Measurements from ENCODE around the gene ESR1.

The ESR1 gene

DNA sequence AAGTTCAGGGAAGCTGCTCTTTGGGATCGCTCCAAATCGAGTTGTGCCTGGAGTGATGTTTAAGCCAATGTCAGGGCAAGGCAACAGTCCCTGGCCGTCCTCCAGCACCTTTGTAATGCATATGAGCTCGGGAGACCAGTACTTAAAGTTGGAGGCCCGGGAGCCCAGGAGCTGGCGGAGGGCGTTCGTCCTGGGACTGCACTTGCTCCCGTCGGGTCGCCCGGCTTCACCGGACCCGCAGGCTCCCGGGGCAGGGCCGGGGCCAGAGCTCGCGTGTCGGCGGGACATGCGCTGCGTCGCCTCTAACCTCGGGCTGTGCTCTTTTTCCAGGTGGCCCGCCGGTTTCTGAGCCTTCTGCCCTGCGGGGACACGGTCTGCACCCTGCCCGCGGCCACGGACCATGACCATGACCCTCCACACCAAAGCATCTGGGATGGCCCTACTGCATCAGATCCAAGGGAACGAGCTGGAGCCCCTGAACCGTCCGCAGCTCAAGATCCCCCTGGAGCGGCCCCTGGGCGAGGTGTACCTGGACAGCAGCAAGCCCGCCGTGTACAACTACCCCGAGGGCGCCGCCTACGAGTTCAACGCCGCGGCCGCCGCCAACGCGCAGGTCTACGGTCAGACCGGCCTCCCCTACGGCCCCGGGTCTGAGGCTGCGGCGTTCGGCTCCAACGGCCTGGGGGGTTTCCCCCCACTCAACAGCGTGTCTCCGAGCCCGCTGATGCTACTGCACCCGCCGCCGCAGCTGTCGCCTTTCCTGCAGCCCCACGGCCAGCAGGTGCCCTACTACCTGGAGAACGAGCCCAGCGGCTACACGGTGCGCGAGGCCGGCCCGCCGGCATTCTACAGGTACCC lies at the start of gene ESR1:
TSS of gene ESR1 (plus strand) at position 170 of the 858 bp plus-strand sequence. CDS start at position 401, 231 bp downstream.
- DNase-seq, result no peak

DNA sequence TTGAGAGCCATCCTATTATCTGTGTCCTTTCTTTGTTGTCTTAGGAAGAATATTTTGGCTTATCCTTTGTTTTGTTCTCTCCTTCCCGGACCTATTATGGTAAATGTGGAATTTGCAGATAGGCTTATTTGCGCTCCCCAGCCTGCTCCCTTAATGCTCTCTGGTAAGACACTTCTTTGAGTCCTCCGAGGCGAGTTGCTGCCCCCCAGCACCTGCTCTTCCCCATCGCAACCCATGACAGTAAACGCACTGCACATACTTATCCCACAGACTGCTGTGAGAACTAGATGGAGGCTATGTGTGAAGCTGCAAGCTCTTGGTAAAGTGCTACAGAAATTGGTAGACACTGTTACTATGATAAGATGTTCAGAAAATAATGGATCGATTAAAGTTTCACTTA lies 47.0 kb upstream of the ESR1 start:
- DNase-seq, result no peak

DNA sequence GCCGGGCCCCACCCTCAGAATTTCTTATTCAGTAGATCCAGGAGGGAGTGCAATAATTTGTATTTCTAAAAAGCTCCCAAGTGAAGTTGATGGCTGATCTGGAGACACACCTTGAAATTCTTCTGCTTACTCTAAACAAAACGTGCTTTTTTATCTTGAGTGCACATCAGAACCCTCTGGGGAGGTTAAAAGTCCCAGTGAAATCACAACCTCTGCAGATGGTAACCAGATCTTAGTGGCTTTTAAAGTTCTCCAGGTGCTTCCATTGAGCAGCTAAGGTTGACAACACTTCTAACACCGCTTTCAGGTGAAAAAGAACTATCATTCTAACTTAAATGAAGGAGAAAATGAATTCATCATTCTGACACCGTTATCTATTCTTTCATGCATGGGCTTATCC lies 45.6 kb upstream of the ESR1 start:
- DNase-seq, result no peak

DNA sequence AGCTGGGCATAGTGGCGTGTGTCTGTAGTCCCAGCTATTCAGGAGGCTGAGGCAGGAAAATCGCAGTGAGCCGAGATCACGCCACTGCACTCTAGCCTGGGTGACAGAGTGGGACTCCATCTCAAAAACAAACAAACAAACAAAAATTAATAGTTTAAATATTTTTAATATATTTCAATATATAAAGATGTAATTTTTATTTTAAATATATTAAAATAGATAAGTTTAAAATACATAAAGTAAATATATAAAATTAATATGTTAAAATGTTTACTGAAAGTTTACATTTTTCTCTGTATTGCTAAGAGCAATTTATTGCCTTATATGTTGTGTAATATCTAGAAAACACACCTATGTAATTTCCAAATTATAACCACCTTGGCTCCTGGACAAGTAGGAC lies 44.7 kb upstream of the ESR1 start:
- DNase-seq, result no peak

DNA sequence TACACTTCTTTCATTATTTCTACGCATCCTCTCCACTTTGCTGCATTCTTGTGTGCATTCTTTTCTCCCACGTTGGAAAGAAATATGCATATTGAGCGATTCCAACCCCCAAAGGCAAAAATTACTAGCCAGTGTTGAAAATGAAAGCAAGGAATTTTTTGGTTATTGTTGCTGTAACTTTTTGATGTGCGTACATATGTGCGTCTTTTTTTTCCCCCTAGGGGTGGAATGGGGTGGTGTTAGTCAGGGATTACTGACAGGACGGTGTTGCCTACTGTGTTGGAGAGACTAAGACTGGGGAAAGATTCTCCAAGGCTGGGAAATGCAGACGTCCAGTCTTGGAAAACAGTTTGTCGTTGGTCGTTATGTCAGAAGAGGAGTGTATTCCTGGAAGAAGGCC lies 44.2 kb upstream of the ESR1 start:
- DNase-seq, result no peak

DNA sequence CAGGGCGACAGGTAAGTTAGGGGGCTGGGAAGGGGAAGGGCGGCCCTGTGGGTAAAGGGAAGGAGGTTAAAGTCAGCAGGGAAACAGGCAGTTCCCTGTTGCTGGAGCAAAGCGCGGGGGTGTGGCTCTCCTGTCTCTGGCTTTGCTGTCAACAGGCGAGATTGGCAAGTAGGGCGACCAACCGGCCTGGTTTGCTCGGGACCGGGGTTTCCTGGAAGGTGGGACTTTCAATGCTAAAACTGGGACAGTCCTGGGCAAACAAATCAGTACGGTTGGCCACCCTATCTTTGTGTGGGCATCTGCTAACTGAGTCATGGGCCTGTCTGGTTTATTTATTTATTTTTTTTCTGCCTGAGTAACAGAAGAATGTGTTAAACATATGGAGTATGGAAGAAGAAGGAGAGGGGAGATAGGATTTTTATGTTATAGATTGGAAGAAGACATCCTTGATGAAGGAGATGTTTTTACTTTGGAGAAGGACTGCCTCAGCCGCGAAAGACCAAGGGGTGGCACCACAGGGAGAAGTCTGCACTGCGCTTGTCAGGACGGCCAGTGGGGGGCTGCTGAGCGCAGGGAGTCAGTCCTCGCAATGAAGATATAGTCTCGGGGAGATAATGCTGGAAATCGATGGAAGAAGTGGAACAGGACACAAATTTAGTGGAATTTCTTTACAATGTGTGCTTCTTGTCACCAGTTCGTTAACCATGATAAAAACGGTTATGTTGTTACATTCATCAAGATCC lies 43.4 kb upstream of the ESR1 start:
- peak; percentile 50 for DNase-seq

DNA sequence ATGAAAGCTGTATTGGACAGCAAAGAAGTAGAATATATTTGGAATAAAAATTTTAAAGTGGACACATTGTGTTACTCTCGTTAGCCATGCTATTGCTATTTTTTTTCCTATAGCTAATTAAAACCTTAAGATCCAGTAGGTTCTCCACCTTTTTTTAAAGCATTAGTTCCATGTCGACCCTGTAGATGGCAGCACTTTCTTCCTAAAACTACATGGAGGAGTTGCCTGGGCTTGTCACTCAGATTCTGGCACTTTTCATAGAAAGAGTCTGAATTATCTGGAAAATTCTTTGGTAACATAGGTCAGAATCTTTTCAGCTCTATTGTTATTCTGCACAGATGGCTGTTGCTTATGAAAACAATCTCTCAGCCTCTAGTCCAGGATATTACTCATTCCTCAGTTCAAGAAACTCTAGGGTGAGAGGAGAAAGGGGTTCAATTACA lies 42.0 kb upstream of the ESR1 start:
- DNase-seq, result peak; percentile 58

DNA sequence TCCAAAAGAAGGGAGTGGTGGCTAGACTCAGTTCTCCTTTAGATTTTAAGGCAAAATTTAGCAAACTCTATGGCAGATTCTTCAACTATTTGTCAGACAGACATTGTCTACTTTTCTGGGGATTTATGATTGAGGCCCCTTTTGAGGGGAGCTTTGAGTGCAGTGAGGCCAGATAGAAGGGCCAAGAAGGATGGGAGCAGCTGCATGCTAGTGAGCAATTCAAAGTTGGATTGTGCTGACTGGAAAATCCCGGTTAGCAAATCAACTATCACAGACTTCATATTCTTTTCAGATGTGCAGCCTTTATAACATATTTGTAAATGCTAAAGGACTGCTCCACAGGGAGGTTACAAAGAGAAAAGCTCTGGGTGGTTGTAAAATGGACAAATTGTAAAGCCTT lies 35.0 kb upstream of the ESR1 start:
- DNase-seq, result no peak

DNA sequence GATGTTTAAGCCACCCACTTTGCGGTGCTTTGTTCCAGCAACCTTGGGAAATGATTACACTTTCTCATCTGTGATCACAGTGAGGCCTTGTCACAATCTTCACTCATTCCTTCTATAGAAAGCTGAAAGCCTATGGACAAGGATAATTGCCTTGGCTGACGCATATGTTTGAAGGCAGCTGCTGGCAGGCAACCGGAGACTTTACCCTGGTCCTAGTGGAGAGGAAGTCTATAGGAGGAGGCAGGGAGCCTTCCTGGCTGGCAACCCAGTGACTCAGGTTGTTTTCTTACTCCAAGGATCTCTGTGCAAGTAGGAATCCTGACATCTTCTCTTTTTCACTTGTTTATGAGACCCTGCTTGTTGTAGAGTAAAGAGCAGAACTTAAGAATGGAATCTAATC lies 34.1 kb upstream of the ESR1 start:
- DNase-seq, result no peak

DNA sequence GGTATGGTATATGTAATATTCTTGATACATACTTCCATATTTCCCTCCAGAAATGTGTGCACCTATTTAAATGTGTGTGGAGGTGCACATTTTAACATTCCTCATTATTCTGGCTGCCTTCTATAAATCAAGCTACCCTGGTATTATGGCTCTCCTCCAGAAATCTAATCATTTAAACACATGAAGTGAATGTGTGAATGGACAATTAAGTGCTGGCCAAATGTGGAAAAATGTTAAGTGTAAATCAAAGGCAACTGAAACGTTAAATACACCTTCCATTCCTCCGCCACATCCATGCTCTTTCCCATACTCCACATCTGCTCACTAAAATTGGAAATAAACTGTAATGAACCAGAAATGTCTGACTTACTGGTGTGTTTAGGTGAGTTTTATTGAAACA lies 24.9 kb upstream of the ESR1 start:
- no peak for DNase-seq

DNA sequence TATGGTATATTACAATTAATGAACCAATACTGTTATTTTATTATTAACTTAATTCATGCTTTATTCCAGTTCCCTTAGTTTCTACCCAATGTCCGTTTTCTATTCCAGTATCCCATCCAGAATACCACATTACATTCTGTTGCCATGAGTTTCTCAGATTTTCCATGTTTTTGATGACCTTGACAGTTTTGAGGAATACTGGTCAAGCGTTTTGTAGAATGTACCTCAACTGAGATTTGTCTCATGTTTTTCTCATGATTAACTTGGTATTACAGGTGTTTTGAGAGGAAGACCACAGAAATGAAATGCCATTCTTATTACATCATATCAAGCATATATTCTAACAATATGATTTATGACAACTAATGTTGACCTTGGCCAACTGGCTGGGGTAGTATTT lies 23.8 kb upstream of the ESR1 start:
- DNase-seq, result no peak

DNA sequence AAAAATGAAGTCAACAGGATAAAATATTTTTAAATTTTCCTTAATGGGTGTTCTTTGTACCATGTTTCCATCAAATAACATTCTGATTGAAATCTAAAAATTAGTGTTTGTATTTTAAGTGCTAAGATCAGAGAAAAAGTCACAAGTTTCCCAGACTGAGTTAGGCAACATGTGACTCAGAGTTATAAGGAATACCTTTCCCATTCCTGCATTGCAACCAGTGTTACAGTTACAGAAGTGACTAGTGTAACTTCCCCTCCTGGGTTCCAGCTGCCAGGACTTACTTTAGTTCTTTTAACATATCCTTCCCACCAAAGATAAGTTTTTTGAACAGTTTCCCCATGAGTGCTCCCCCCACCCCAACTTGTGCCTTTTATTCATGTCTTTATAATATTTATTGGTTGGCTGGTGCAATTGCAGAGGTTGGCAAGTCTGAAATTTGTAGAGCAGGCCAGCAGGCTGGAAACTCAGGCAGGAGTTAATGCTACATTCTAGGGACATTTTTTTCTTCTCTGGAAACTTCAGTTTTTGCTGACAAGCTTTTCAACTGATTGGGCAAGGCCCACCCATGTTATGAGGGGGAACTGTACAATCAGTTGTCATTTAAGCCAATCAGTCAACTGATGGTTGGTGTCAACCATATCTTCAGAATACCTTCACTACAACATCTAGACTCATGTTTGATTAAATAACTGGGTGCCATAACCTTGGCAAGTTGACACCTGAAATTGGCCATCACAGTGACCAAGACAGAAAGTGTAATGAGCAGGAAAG lies 22.9 kb upstream of the ESR1 start:
- DNase-seq, result no peak

DNA sequence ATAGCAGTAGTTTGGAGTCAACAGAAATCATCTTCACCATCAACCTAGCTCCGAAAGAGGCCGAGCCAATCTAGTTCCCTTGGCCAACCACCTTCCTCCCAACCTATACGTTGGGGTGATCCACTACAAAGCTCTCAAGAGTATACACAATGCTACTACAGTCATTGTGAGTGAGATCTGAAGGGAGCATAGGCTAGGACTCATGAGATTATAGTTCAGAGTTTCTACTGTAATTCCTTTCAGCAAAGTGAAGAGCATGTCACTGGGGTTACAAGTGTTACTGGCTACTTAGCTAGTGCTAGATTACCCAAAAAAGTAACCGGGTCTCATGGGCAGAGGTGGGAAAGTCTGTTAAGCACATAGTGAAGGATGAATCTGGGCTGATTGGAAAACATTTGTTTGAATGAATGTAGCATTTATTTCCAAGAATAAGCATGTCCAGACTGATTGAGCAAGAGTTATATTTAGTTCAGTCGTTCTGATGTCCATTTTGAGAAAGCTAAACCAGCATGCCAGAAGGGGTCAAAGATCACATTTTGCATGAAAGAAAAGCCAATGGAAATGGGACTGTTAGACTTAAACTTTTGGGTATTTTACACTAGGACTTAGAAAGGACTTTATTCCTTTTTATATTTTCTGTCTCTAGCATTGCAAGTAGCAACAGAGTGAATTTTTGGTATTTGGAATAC lies 10.5 kb upstream of the ESR1 start:
- no peak for DNase-seq

DNA sequence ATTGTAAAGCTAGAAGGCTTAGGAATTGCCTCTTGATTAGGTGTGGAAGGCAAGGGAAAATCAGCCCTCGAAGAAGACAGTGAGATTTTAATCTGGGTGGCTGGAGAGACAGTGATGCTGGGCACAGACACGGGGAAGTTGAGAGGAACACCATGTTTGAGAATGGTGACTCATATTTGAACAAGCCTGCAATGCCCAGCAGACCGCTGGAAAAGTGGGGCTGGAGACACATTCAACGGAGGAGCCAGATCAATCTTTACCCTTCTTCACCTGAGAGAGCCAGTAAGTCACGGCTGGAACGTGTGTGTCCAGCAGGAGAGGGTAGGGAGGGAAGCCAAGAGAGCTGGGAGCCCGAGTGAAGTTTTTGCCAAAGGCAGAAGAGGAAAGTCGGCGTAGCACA lies 3.7 kb upstream of the ESR1 start:
- DNase-seq, result no peak

DNA sequence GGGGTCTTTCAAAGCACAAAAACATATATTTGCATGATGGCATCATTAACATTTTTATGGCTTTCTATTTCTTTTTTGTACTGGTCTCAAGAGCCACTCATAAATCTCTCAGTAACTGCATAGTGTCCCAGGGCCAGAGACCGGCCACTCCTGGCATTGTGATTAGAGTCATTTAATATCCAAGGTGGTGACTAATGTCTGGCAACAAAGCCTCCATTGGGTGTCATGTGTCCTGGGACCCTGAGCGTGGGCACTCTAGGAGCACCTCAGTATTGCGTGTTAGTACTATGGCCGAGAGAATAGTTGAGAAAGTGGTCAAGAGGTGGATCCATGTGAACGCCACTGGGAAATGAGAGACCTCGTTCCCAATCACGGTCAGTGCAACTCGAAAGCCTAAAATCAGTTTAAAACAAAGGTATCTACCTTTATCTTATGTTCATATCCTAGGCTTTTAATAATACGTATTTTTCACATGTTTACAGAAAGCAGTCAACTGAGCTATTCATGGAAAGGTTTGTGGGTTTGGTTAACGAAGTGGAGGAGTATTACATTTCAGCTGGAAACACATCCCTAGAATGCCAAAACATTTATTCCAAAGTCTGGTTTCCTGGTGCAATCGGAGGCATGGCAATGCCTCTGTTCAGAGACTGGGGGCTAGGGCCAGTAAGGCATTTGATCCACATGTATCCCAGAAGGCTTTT lies 2.7 kb upstream of the ESR1 start:
- no peak for DNase-seq

DNA sequence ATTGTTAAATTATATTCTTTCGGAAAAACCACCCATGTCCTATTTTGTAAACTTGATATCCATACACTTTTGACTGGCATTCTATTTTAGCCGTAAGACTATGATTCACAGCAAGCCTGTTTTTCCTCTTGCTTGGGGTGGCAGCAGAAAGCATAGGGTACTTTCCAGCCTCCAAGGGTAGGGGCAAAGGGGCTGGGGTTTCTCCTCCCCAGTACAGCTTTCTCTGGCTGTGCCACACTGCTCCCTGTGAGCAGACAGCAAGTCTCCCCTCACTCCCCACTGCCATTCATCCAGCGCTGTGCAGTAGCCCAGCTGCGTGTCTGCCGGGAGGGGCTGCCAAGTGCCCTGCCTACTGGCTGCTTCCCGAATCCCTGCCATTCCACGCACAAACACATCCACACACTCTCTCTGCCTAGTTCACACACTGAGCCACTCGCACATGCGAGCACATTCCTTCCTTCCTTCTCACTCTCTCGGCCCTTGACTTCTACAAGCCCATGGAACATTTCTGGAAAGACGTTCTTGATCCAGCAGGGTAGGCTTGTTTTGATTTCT lies 2.1 kb upstream of the ESR1 start:
- DNase-seq, result no peak

DNA sequence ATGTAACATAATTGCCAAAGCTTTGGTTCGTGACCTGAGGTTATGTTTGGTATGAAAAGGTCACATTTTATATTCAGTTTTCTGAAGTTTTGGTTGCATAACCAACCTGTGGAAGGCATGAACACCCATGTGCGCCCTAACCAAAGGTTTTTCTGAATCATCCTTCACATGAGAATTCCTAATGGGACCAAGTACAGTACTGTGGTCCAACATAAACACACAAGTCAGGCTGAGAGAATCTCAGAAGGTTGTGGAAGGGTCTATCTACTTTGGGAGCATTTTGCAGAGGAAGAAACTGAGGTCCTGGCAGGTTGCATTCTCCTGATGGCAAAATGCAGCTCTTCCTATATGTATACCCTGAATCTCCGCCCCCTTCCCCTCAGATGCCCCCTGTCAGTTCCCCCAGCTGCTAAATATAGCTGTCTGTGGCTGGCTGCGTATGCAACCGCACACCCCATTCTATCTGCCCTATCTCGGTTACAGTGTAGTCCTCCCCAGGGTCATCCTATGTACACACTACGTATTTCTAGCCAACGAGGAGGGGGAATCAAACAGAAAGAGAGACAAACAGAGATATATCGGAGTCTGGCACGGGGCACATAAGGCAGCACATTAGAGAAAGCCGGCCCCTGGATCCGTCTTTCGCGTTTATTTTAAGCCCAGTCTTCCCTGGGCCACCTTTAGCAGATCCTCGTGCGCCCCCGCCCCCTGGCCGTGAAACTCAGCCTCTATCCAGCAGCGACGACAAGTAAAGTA lies 547 bp upstream of the ESR1 start:
- DNase-seq, result no peak

DNA sequence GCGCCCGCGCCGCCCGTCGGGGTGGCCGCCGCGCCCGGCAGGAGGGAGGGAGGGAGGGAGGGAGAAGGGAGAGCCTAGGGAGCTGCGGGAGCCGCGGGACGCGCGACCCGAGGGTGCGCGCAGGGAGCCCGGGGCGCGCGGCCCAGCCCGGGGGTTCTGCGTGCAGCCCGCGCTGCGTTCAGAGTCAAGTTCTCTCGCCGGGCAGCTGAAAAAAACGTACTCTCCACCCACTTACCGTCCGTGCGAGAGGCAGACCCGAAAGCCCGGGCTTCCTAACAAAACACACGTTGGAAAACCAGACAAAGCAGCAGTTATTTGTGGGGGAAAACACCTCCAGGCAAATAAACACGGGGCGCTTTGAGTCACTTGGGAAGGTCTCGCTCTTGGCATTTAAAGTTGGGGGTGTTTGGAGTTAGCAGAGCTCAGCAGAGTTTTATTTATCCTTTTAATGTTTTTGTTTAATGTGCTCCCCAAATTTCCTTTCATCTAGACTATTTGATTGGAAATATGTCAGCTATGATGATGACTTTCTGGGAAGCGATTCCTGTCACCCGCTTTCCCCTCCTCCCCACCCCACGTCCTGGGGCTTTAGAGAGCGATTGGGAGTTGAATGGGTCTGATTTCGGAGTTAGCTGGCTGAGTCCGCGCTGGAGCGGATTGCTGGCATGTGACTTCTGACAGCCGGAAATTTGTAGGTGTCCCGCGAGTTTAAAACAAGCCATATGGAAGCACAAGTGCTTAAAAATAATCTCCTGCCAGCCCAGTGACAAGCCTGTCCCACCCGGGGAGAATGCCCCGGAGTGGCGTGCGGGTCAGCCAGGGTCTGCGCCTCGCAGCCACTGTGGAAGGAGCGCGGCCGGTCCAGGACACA lies 1.1 kb downstream of the ESR1 start:
- DNase-seq, result no peak

DNA sequence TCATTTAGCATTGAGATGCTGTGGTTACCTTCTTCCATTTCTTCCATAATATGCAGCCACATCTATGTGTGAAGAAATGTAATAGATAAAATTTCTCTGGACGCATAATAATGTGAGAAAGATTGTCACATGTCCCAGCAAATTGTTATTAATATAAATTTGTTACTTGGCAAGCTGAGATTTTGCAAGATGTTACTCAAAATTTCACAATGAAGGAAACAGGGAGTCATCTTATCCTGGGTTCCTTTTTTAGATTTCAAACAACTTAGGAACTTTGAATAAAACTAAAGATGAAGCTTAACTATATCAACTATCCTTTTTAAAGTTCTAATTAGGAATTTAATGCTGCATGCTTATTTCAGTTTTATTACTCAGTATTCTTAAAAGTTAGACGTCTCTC lies 3.6 kb downstream of the ESR1 start:
- DNase-seq, result no peak

DNA sequence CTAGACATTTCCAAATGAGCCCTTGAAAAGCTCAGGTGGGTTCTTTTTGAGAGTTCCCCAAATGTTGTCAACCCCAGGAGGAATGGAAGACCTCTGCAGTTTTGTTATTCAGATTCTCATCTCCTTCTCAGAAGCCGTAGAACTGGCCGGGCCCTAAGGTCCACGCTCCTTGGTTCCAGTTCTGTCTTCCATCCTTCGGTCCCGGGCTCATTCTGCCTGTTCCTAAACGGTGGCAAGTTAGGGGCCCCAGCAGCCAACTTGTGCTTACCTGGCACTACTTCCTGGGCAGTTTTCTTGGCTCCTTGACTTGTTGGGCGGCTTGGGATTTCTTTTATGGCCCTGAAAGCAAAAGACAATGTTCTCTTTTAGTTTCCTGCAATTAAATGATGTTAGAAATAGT lies 6.4 kb downstream of the ESR1 start:
- DNase-seq, result no peak

Data from NCI-H2171 treated with DMSO at 0.1 percent for 48 hours (cell line).